HepG2 (cell line): Measurements from ENCODE around the gene ZNF669. TPM values are rescaled to one million over a fixed set of nuclear protein-coding genes. Genes with fewer than 3 reads are reported as not detected.

ENCODE experiments used
- ATAC-seq: fragments of 200-7000 bp; cut with Tn5 transposase; 3 replicates; pipeline ENCODE4 v1.9.1; 2020; ENCODE audit warnings: mild to moderate bottlenecking, moderate library complexity
- BruUV-seq: library from RNA; stranded (reverse); fragments of 400-500 nt; replicated peaks from 2 replicates; lab custom pipeline; 2021; lab: Mats Ljungman, UMichigan
- CTCF ChIA-PET: fragments of 300-600 bp; formaldehyde crosslinking; extraction: SDS; loops from one replicate; lab custom pipeline; 2021; ENCODE audit warnings: low total read pairs, inconsistent platforms, low intra/inter-chr PET ratio; lab: Yijun Ruan, JAX
- POLR2A ChIA-PET: fragments of 350-600 bp; sonication (Branson Sonifier 250); formaldehyde crosslinking; loops from one replicate; lab custom pipeline; 2020; ENCODE audit warnings: antibody characterized with exemption, inconsistent platforms; lab: Yijun Ruan, JAX
- DNase-seq: peaks from one replicate; pipeline ENCODE4 v3.0.0-alpha.2; 2015; ENCODE audit warnings: low spot score
- FAIRE-seq: peaks from 3 replicates; lab custom pipeline; 2011; peaks lifted over from hg19 to GRCh38; lab: Jason Lieb, UNC
- H2AFZ ChIP-seq: one replicate; pipeline ENCODE4 v1.6.1; 2011; ENCODE audit warnings: low read length, inconsistent platforms
- H3K27ac ChIP-seq: fragments of 300-600 bp; 3 replicates; pipeline ENCODE4 v1.8.0; 2011; ENCODE audit warnings: mixed run types, mild to moderate bottlenecking, mixed read lengths, low read length, inconsistent platforms; ENCODE audit not compliant: insufficient read depth; ENCODE audit errors: extremely low read length
- H3K27me3 ChIP-seq, 2 experiments: fragments of 200-600 bp in 1 of 2; 2 replicates in 1 of 2; 3 replicates in 1 of 2; pipeline versions ENCODE4 v1.6.0 to v1.8.0; 2011; ENCODE audit warnings: low read length in 2 of 2, mild to moderate bottlenecking in 2 of 2, moderate library complexity in 2 of 2, inconsistent platforms in 1 of 2; ENCODE audit not compliant: insufficient read depth in 2 of 2, control insufficient read depth in 1 of 2
- H3K36me3 ChIP-seq, 2 experiments: fragments of 200-600 bp in 1 of 2; replicated peaks in 1 of 2; 2 replicates in 1 of 2; 3 replicates in 1 of 2; pipeline versions ENCODE4 v1.5.1 to v1.8.0; 2011; ENCODE audit warnings: low read length in 2 of 2, inconsistent platforms in 1 of 2; ENCODE audit not compliant: insufficient read depth in 2 of 2, control insufficient read depth in 1 of 2
- H3K4me1 ChIP-seq: 2 replicates; pipeline ENCODE4 v1.5.1; 2012; ENCODE audit warnings: low read length, inconsistent platforms; ENCODE audit not compliant: insufficient read depth
- H3K4me2 ChIP-seq: 2 replicates; pipeline ENCODE4 v1.6.0; 2011; ENCODE audit warnings: low read depth, low read length, inconsistent platforms
- H3K4me3 ChIP-seq, 3 experiments: fragments of 200-600 bp in 1 of 3; sonication (generic), shearing (Covaris generic) in 1 of 3; replicated peaks in 1 of 3; 2 replicates each; pipeline ENCODE4 v1.5.1; 2011 to 2016; ENCODE audit warnings: low read length in 3 of 3, inconsistent platforms in 2 of 3, low read depth in 2 of 3, mild to moderate bottlenecking in 2 of 3, control low read depth in 1 of 3, mixed read lengths in 1 of 3; ENCODE audit not compliant: insufficient read depth in 1 of 3
- H3K79me2 ChIP-seq: one replicate; pipeline ENCODE4 v1.6.1; 2011; ENCODE audit warnings: low read length, inconsistent platforms; ENCODE audit not compliant: insufficient read depth
- H3K9ac ChIP-seq: 2 replicates; pipeline ENCODE4 v1.6.0; 2011; ENCODE audit warnings: mild to moderate bottlenecking, low read depth, low read length, inconsistent platforms; ENCODE audit not compliant: insufficient read depth
- H3K9me3 ChIP-seq: 2 replicates; pipeline ENCODE4 v1.5.1; 2012; ENCODE audit warnings: mild to moderate bottlenecking, low read length
- H4K20me1 ChIP-seq: 2 replicates; pipeline ENCODE4 v1.6.0; 2011; ENCODE audit warnings: inconsistent platforms, mild to moderate bottlenecking, low read length, moderate library complexity; ENCODE audit not compliant: insufficient read depth
- ARNT2 ChIP-seq: sonication (generic); formaldehyde crosslinking; IDR thresholded peaks from 2 replicates; pipeline ENCODE4 v1.8.0; 2022; ENCODE audit warnings: mild to moderate bottlenecking, low read depth, missing genetic modification reagents, moderate library complexity
- ATF7 ChIP-seq, 2 experiments: fragments of 450-650 bp in 1 of 2; sonication (generic) in 1 of 2; formaldehyde crosslinking in 1 of 2; IDR thresholded peaks; 2 replicates each; pipeline versions ENCODE4 v1.4.0 to v1.6.1; 2016 to 2020; ENCODE audit warnings: antibody characterized with exemption in 1 of 2, mild to moderate bottlenecking in 1 of 2, missing genetic modification reagents in 1 of 2
- EP300 ChIP-seq, 3 experiments: sonication (generic) in 1 of 3; formaldehyde crosslinking in 1 of 3; IDR thresholded peaks; 2 replicates each; pipeline versions ENCODE4 v1.5.1 to v1.6.1; 2011 to 2020; ENCODE audit warnings: low read depth in 2 of 3, low read length in 2 of 3, borderline replicate concordance in 1 of 3, improper control_type of control experiment in 1 of 3, mild to moderate bottlenecking in 1 of 3, missing genetic modification reagents in 1 of 3, moderate library complexity in 1 of 3
- FLYWCH1 ChIP-seq: sonication (generic); formaldehyde crosslinking; IDR thresholded peaks from 2 replicates; pipeline ENCODE4 v1.8.1; 2023; ENCODE audit warnings: mild to moderate bottlenecking, missing genetic modification reagents
- GATAD2A ChIP-seq: IDR thresholded peaks from 2 replicates; pipeline ENCODE4 v1.6.1; 2016
- KDM1A ChIP-seq: IDR thresholded peaks from 2 replicates; pipeline ENCODE4 v1.6.1; 2016; ENCODE audit warnings: missing compliant biosample characterization
- KDM4B ChIP-seq: sonication (generic); formaldehyde crosslinking; IDR thresholded peaks from 2 replicates; pipeline ENCODE4 v1.4.0; 2020; ENCODE audit warnings: missing genetic modification reagents
- KDM5A ChIP-seq: fragments of 200-600 bp; sonication (generic); IDR thresholded peaks from 2 replicates; pipeline ENCODE4 v1.7.0; 2018; ENCODE audit warnings: antibody characterized with exemption, mild to moderate bottlenecking, low read length, borderline replicate concordance
- PAWR ChIP-seq: sonication (generic); formaldehyde crosslinking; IDR thresholded peaks from 2 replicates; pipeline ENCODE4 v1.4.0; 2020; ENCODE audit warnings: missing genetic modification reagents, mild to moderate bottlenecking, borderline replicate concordance
- TBP ChIP-seq: sonication (generic); formaldehyde crosslinking; IDR thresholded peaks from 2 replicates; pipeline ENCODE4 v1.5.0; 2020; ENCODE audit warnings: missing genetic modification reagents
- ZNF224 ChIP-seq: sonication (generic); formaldehyde crosslinking; IDR thresholded peaks from 2 replicates; pipeline ENCODE4 v1.5.0; 2020; ENCODE audit warnings: mild to moderate bottlenecking, missing genetic modification reagents
- ZNF343 ChIP-seq: sonication (generic); formaldehyde crosslinking; IDR thresholded peaks from 2 replicates; pipeline ENCODE4 v1.4.0; 2020; ENCODE audit warnings: mild to moderate bottlenecking, missing genetic modification reagents
- ZNF367 ChIP-seq: sonication (generic); formaldehyde crosslinking; IDR thresholded peaks from 2 replicates; pipeline ENCODE4 v1.4.0; 2020; ENCODE audit warnings: missing genetic modification reagents, borderline replicate concordance
- ZNF619 ChIP-seq: sonication (generic); formaldehyde crosslinking; IDR thresholded peaks from 2 replicates; pipeline ENCODE4 v1.4.0; 2020; ENCODE audit warnings: mild to moderate bottlenecking, missing genetic modification reagents
- WGBS: methylation state at CpG from one replicate; pipeline ENCODE4 v1.1.6; 2017; ENCODE audit warnings: low lambda C conversion rate; 5-methylcytosine and 5-hydroxymethylcytosine counted together
- in situ Hi-C: cut with HindIII; loops from 2 replicates; pipeline ENCODE4 v1.10.0; 2017; ENCODE audit warnings: low pct_unique_long_range_greater_than_20kb; ENCODE audit not compliant: extremely low pct_ligation_motif_present
- intact Hi-C: fragments of 100-400 bp; cut with micrococcal nuclease; formaldehyde crosslinking; loops from one replicate; pipeline ENCODE4 v1.10.0; 2022; ENCODE audit not compliant: unreplicated experiment
- polyA plus RNA-seq, 8 experiments: library from polyadenylated mRNA; depleted of rRNA in 3 of 8; stranded (reverse) in 7 of 8; unstranded in 1 of 8; fragments of >200 nt; fragmentation: Illumina TruSeq in 4 of 8; extraction: Trizol in 4 of 8; gene quantifications; 2 replicates each; pipeline versions ENCODE4 v1.2.1 to v1.2.3, GENCODE V29; 2011 to 2016; ENCODE audit warnings: low read depth in 4 of 8, missing spikeins in 1 of 8, mixed read lengths in 1 of 8; ENCODE audit not compliant: insufficient read depth in 1 of 8
- total RNA-seq, 5 experiments: library from RNA; depleted of rRNA; stranded (reverse); fragments of >200 nt; fragmentation: Illumina TruSeq; extraction: Trizol; gene quantifications; 2 replicates each; pipeline ENCODE4 v1.2.3, GENCODE V29; 2016; ENCODE audit warnings: low read depth in 1 of 5
- TF ChIP-seq, protein P1 (sequence below): IDR thresholded peaks from 2 replicates; pipeline ENCODE4 v1.6.1; 2016; ENCODE audit warnings: low read depth, control low read depth
- TF ChIP-seq, protein P2 (sequence below): IDR thresholded peaks from 2 replicates; pipeline ENCODE4 v1.6.1; 2012; ENCODE audit warnings: low read depth, low read length, improper control_type of control experiment
- TF ChIP-seq, protein P3 (sequence below): sonication (generic); formaldehyde crosslinking; IDR thresholded peaks from 2 replicates; pipeline ENCODE4 v1.5.0; 2020; ENCODE audit warnings: missing genetic modification reagents, mild to moderate bottlenecking, borderline replicate concordance

Gene ZNF669
- total and polyA plus RNA-seq, 2 of the 13 experiments (the other 11 are each of a cell fraction or from before 2014, with no cell fraction given) = 3.1 to 14.6 TPM

DNA sequence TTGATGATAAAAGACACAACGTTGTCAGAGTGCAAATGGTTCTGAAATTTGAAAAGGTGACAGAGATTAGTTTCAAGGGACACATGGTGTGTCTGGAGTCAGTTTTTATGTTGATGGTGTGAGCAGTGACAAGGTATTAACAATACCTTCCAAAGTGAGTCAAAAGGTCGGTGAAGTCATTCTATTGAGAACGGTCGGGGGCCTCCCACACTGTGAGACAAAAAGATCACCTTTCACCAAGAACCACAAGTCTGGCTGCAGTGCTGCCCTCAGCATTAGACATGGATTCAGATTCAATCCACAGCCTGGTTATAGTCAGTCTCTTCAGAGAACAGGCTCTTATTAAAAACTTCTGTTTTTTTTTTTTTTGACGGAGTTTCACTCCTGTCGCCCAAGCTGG is 41.1 kb upstream of the ZNF669 start:
- H3K4me2 ChIP-seq = no peak overlapping the region
- BruUV-seq = no TSS peak
- CTCF ChIA-PET = no interaction called here
- in situ Hi-C loops = no loop called here
- no peak overlapping the region for H2AFZ ChIP-seq
- TF ChIP-seq, protein P1, sequence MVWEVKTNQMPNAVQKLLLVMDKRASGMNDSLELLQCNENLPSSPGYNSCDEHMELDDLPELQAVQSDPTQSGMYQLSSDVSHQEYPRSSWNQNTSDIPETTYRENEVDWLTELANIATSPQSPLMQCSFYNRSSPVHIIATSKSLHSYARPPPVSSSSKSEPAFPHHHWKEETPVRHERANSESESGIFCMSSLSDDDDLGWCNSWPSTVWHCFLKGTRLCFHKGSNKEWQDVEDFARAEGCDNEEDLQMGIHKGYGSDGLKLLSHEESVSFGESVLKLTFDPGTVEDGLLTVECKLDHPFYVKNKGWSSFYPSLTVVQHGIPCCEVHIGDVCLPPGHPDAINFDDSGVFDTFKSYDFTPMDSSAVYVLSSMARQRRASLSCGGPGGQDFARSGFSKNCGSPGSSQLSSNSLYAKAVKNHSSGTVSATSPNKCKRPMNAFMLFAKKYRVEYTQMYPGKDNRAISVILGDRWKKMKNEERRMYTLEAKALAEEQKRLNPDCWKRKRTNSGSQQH = no peak
- TF ChIP-seq PAWR (CRISPR knock-in tag) (no peak), ARNT2 (CRISPR knock-in tag) (no peak), KDM1A (CRISPR knock-in tag) (no peak), ZNF367 (CRISPR knock-in tag) (no peak), ZNF619 (no peak), GATAD2A (no peak), KDM5A (no peak), ZNF343 (CRISPR knock-in tag) (no peak), EP300 (IDR thresholded peaks at IDR 0.05; ENCODE audit: low read depth in 2 of 2, low read length in 2 of 2) (no peak), EP300 (CRISPR knock-in tag; IDR thresholded peaks at IDR 0.05; ENCODE audit: borderline replicate concordance) (no peak), FLYWCH1 (CRISPR knock-in tag) (no peak), KDM4B (CRISPR knock-in tag) (no peak), TBP (no peak), ZNF224 (no peak), ATF7 (IDR thresholded peaks at IDR 0.05) (no peak), ATF7 (CRISPR knock-in tag; IDR thresholded peaks at IDR 0.05) (no peak)
- TF ChIP-seq, protein P2, sequence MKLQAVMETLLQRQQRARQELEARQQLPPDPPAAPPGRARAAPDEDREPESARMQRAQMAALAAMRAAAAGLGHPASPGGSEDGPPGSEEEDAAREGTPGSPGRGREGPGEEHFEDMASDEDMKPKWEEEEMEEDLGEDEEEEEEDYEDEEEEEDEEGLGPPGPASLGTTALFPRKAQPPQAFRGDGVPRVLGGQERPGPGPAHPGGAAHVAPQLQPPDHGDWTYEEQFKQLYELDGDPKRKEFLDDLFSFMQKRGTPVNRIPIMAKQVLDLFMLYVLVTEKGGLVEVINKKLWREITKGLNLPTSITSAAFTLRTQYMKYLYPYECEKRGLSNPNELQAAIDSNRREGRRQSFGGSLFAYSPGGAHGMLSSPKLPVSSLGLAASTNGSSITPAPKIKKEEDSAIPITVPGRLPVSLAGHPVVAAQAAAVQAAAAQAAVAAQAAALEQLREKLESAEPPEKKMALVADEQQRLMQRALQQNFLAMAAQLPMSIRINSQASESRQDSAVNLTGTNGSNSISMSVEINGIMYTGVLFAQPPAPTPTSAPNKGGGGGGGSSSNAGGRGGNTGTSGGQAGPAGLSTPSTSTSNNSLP = no peak
- TF ChIP-seq, protein P3, sequence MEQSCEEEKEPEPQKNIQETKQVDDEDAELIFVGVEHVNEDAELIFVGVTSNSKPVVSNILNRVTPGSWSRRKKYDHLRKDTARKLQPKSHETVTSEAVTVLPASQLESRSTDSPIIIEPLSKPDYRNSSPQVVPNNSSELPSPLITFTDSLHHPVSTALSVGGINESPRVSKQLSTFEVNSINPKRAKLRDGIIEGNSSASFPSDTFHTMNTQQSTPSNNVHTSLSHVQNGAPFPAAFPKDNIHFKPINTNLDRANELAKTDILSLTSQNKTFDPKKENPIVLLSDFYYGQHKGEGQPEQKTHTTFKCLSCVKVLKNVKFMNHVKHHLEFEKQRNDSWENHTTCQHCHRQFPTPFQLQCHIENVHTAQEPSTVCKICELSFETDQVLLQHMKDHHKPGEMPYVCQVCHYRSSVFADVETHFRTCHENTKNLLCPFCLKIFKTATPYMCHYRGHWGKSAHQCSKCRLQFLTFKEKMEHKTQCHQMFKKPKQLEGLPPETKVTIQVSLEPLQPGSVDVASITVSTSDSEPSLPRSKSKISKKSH (CRISPR knock-in tag) = no peak
- H3K9ac ChIP-seq = no peak overlapping the region
- no peak for FAIRE-seq
- H4K20me1 ChIP-seq = no peaks in the 10 kb centered on the region
- DNase-seq = no peak
- H3K79me2 ChIP-seq = peaks cover 6% of the 10 kb centered on the region
- H3K27ac ChIP-seq = no peak overlapping the region
- H3K4me1 ChIP-seq = no peaks in the 10 kb centered on the region
- WGBS = 97% methylated on average over 6 of the region's 6 CpGs
- intact Hi-C loops = no loop called here
- H3K27me3 ChIP-seq = no peaks in the 10 kb centered on the region
- ATAC-seq = no peak
- no peak overlapping the region for H3K4me3 ChIP-seq
- POLR2A ChIA-PET = no interaction called here
- peaks cover 2 to 35% of the 10 kb centered on the region in 2 experiments for H3K36me3 ChIP-seq
- peaks cover 14% of the 10 kb centered on the region; the same call in 1 of the 2 replicates for H3K9me3 ChIP-seq
